ENCODE data around the gene PARM1.

PARM1 gene

GRCh38 chr4:74904509-74905065 lies 28.3 kb upstream of the PARM1 start:
- no peak for TF ChIP-seq CEBPB (IDR thresholded peaks at IDR 0.05)
- TF ChIP-seq TEAD4 (IDR thresholded peaks at IDR 0.05) = no peak
- no peak for TF ChIP-seq ZBTB7A (IDR thresholded peaks at IDR 0.05; ENCODE audit: low read depth)
- no peak for TF ChIP-seq FOXM1 (IDR thresholded peaks at IDR 0.05; ENCODE audit: borderline replicate concordance, low read depth)
- no peak for TF ChIP-seq REST (IDR thresholded peaks at IDR 0.05; ENCODE audit: low read depth)
- TF ChIP-seq RAD21 (IDR thresholded peaks at IDR 0.05; ENCODE audit: low read depth) = no peak
- TF ChIP-seq EGR1 (IDR thresholded peaks at IDR 0.05) = no peak

DNA sequence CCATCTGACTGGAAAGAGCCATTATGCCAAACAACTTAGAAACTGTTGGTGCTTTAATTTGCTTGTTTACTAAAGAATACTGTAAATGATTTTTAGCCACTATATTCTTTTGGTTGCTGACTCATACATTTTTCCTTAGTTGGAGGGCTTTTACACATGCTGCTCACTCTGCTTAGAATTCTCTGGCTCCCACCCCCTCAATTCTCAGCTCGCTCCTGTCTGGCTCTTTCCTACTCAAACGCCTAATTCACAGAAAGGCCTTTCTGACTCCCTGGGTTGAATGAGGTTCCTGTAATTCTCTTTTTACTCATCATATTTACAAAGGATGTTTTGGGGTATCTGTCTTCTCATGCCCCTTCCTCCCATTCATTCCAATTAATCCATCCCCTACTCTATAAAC lies 26.1 kb upstream of the PARM1 start:
- no peak for TF ChIP-seq EP300 (IDR thresholded peaks at IDR 0.05; ENCODE audit: borderline replicate concordance)
- no peak for TF ChIP-seq ZBTB7A (IDR thresholded peaks at IDR 0.05; ENCODE audit: low read depth)
- no peak for TF ChIP-seq MAX (IDR thresholded peaks at IDR 0.05)
- TF ChIP-seq TEAD4 (IDR thresholded peaks at IDR 0.05) = no peak
- no peak for TF ChIP-seq TAF1 (IDR thresholded peaks at IDR 0.05; ENCODE audit: low read depth)
- TF ChIP-seq YY1 (IDR thresholded peaks at IDR 0.05; ENCODE audit: low read depth) = no peak
- no peak for TF ChIP-seq EGR1 (IDR thresholded peaks at IDR 0.05)
- TF ChIP-seq CREB1 (IDR thresholded peaks at IDR 0.05; ENCODE audit: low read depth) = no peak
- TF ChIP-seq RAD21 (IDR thresholded peaks at IDR 0.05; ENCODE audit: low read depth) = no peak
- no peak for TF ChIP-seq REST (IDR thresholded peaks at IDR 0.05; ENCODE audit: low read depth)

GRCh38 chr4:74919783-74920182 lies 13.1 kb upstream of the PARM1 start:
- no peak for TF ChIP-seq EGR1 (IDR thresholded peaks at IDR 0.05)
- no peak for TF ChIP-seq REST (IDR thresholded peaks at IDR 0.05; ENCODE audit: low read depth)
- TF ChIP-seq TAF1 (IDR thresholded peaks at IDR 0.05; ENCODE audit: low read depth) = no peak
- no peak for TF ChIP-seq RAD21 (IDR thresholded peaks at IDR 0.05; ENCODE audit: low read depth)
- no peak for TF ChIP-seq NFIC (IDR thresholded peaks at IDR 0.05)
- TF ChIP-seq, protein P1, sequence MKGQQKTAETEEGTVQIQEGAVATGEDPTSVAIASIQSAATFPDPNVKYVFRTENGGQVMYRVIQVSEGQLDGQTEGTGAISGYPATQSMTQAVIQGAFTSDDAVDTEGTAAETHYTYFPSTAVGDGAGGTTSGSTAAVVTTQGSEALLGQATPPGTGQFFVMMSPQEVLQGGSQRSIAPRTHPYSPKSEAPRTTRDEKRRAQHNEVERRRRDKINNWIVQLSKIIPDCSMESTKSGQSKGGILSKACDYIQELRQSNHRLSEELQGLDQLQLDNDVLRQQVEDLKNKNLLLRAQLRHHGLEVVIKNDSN (IDR thresholded peaks at IDR 0.05) = no peak
- TF ChIP-seq TEAD4 (IDR thresholded peaks at IDR 0.05) = no peak
- no peak for TF ChIP-seq FOXM1 (IDR thresholded peaks at IDR 0.05; ENCODE audit: borderline replicate concordance, low read depth)
- no peak for TF ChIP-seq YY1 (IDR thresholded peaks at IDR 0.05; ENCODE audit: low read depth)
- TF ChIP-seq CREB1 (IDR thresholded peaks at IDR 0.05; ENCODE audit: low read depth) = no peak
- TF ChIP-seq EP300 (IDR thresholded peaks at IDR 0.05; ENCODE audit: borderline replicate concordance) = no peak
- no peak for TF ChIP-seq ZBTB7A (IDR thresholded peaks at IDR 0.05; ENCODE audit: low read depth)
- TF ChIP-seq TCF12 (IDR thresholded peaks at IDR 0.05; ENCODE audit: low read depth) = no peak
- no peak for TF ChIP-seq MAX (IDR thresholded peaks at IDR 0.05)
- TF ChIP-seq CEBPB (IDR thresholded peaks at IDR 0.05) = no peak

DNA sequence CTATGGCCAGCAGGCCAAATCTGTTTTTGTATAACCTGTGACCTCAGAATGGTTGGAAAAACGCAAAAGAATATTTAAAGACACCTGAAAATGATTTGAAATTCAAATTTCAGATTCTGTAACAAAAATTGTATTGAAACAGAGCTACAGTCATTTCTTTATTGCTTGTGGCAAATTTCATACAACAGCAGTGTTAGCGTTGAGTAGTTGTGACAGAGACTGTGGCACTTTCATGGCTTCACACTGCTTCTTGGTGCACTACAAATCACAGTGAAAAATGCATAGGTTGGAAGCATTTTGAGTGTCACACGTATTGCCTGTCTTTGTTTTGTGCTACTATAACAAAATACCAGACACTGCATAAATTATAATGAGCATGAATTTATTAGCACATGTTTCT lies 12.2 kb upstream of the PARM1 start:
- TF ChIP-seq CREB1 (IDR thresholded peaks at IDR 0.05; ENCODE audit: low read depth) (no peak), YY1 (IDR thresholded peaks at IDR 0.05; ENCODE audit: low read depth) (no peak), CEBPB (IDR thresholded peaks at IDR 0.05) (no peak), ZBTB7A (IDR thresholded peaks at IDR 0.05; ENCODE audit: low read depth) (no peak), NFIC (IDR thresholded peaks at IDR 0.05) (no peak), RAD21 (IDR thresholded peaks at IDR 0.05; ENCODE audit: low read depth) (no peak), EGR1 (IDR thresholded peaks at IDR 0.05) (no peak), REST (IDR thresholded peaks at IDR 0.05; ENCODE audit: low read depth) (no peak), TEAD4 (IDR thresholded peaks at IDR 0.05) (no peak)
